DOHH2 (cell line): ENCODE data around the gene CPLX1.

Experiments used
- EZH2phosphoT487 ChIP-seq: fragments of 200-600 bp; sonication (generic); IDR thresholded peaks from 2 replicates; pipeline ENCODE4 v1.6.1; 2017; ENCODE audit warnings: borderline replicate concordance, mild to moderate bottlenecking, antibody characterized with exemption, low read length, moderate library complexity, mixed read lengths
- TF ChIP-seq, protein P1 (sequence below): fragments of 200-600 bp; sonication (generic); IDR thresholded peaks from one replicate; pipeline ENCODE4 v1.5.1; 2014; ENCODE audit warnings: antibody characterized with exemption, mild to moderate bottlenecking, low read depth, low read length; ENCODE audit not compliant: poor library complexity, severe bottlenecking

DNA sequence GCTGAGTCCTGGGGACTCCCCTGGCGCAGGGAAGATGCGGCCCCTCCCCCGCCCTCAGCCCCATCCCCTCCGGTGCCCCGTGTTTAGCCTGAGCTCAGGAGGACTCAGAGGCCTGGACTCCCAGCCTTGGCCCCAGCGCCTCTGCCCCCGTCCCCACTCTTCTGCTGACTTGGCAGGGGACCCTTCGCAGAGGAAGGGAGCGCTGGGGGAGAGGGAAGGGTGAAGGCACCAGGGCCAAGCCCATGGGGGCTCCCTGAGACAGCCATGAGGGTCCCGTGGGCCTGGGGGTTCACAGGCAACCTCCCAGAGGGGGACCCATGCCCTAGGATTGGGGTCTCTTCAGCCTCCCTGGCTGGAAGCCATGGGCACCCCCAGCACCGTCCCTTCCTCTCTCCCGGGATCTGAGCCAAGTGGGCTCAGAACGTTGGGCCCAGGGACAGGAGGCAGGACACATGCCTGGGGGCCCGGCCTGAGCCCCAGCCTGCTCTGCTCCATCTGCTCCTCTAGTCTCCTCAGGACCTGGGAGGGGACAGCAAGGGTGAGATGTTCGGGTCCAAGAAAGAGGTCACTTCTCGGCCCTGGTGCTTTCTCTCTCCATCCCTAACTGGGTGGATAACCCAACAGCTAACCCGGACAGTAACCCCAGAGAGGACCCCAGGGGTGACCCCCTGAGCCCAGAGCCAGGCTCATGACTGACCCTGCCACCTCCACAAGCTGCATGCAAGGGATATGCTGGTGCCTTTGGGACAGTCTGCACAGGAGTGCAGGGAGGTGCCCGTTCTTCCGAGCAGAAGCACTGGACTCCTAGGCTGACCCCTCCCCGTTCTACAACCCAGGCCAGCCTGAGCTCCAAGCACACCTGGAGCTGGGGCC lies 1.5 kb upstream of the CPLX1 start:
- TF ChIP-seq, protein P1, sequence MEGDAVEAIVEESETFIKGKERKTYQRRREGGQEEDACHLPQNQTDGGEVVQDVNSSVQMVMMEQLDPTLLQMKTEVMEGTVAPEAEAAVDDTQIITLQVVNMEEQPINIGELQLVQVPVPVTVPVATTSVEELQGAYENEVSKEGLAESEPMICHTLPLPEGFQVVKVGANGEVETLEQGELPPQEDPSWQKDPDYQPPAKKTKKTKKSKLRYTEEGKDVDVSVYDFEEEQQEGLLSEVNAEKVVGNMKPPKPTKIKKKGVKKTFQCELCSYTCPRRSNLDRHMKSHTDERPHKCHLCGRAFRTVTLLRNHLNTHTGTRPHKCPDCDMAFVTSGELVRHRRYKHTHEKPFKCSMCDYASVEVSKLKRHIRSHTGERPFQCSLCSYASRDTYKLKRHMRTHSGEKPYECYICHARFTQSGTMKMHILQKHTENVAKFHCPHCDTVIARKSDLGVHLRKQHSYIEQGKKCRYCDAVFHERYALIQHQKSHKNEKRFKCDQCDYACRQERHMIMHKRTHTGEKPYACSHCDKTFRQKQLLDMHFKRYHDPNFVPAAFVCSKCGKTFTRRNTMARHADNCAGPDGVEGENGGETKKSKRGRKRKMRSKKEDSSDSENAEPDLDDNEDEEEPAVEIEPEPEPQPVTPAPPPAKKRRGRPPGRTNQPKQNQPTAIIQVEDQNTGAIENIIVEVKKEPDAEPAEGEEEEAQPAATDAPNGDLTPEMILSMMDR = no peak
- no peak for TF ChIP-seq EZH2phosphoT487
